OCI-LY1 (cell line): ENCODE measurements around the gene NTRK3.

Experiments used
- H2AFZ ChIP-seq: fragments of 200-600 bp; sonication (generic), shearing (Covaris generic); 2 replicates; pipeline ENCODE4 v1.6.0; 2014; ENCODE audit warnings: antibody characterized with exemption, mild to moderate bottlenecking, low read length
- H3F3A ChIP-seq: fragments of 200-600 bp; sonication (generic), shearing (Covaris generic); 2 replicates; pipeline ENCODE4 v1.6.0; 2014; ENCODE audit warnings: mild to moderate bottlenecking, antibody characterized with exemption, low read length, moderate library complexity; ENCODE audit not compliant: insufficient read depth
- H3K27ac ChIP-seq: fragments of 200-600 bp; sonication (generic); 2 replicates; pipeline ENCODE4 v1.5.1; 2014; ENCODE audit warnings: low read length, mixed run types, mild to moderate bottlenecking, low read depth; ENCODE audit not compliant: poor library complexity, severe bottlenecking
- H3K27me3 ChIP-seq: fragments of 200-600 bp; sonication (generic); 2 replicates; pipeline ENCODE4 v1.6.0; 2014; ENCODE audit warnings: antibody characterized with exemption, mild to moderate bottlenecking, low read length, moderate library complexity; ENCODE audit not compliant: insufficient read depth
- H3K36me3 ChIP-seq: fragments of 200-600 bp; sonication (generic); 2 replicates; pipeline ENCODE4 v1.6.1; 2014; ENCODE audit warnings: mild to moderate bottlenecking, antibody characterized with exemption, low read length, moderate library complexity, mixed read lengths; ENCODE audit not compliant: insufficient read depth
- H3K4me1 ChIP-seq: fragments of 200-600 bp; sonication (generic); 2 replicates; pipeline ENCODE4 v1.5.1; 2014; ENCODE audit warnings: mild to moderate bottlenecking, low read length, moderate library complexity; ENCODE audit not compliant: insufficient read depth, severe bottlenecking
- H3K4me2 ChIP-seq: fragments of 200-600 bp; sonication (generic), shearing (Covaris generic); 2 replicates; pipeline ENCODE4 v1.6.1; 2014; ENCODE audit warnings: low read length
- H3K4me3 ChIP-seq: fragments of 200-600 bp; sonication (generic); 2 replicates; pipeline ENCODE4 v1.5.1; 2014; ENCODE audit warnings: low read length, low read depth, mild to moderate bottlenecking, mixed read lengths; ENCODE audit not compliant: poor library complexity, severe bottlenecking
- H3K79me2 ChIP-seq: fragments of 200-600 bp; shearing (Covaris generic); 2 replicates; pipeline ENCODE4 v1.6.1; 2016; ENCODE audit warnings: mixed run types, low read length, mixed read lengths; ENCODE audit not compliant: insufficient read depth
- H3K9ac ChIP-seq: fragments of 200-600 bp; sonication (generic), shearing (Covaris generic); 2 replicates; pipeline ENCODE4 v1.6.1; 2014; ENCODE audit warnings: mild to moderate bottlenecking, low read length, mixed read lengths
- H3K9me2 ChIP-seq: fragments of 200-600 bp; sonication (generic), shearing (Covaris generic); 2 replicates; pipeline ENCODE4 v1.6.1; 2014; ENCODE audit warnings: low read depth, mild to moderate bottlenecking, low read length, mixed read lengths
- H3K9me3 ChIP-seq: fragments of 200-600 bp; shearing (Covaris generic); 2 replicates; pipeline ENCODE4 v1.6.1; 2014; ENCODE audit warnings: low read length, mixed read lengths
- H4K20me1 ChIP-seq: fragments of 200-600 bp; sonication (generic), shearing (Covaris generic); 2 replicates; pipeline ENCODE4 v1.6.0; 2016; ENCODE audit warnings: mild to moderate bottlenecking, low read length; ENCODE audit not compliant: insufficient read depth
- EZH2 ChIP-seq: fragments of 200-600 bp; sonication (generic), shearing (Covaris generic); IDR thresholded peaks from 2 replicates; pipeline ENCODE4 v1.8.0; 2017; ENCODE audit warnings: borderline replicate concordance, mixed run types, mild to moderate bottlenecking, antibody characterized with exemption, low read length, moderate library complexity, mixed read lengths
- TF ChIP-seq, protein P1 (sequence below): fragments of 200-600 bp; sonication (generic), shearing (Covaris generic); IDR thresholded peaks from 2 replicates; pipeline ENCODE4 v1.5.1; 2017; ENCODE audit warnings: mild to moderate bottlenecking, antibody characterized with exemption, low read length, moderate library complexity, mixed read lengths

The NTRK3 gene

GRCh38 chr15:88108991-88109390 lies 147.5 kb downstream of the NTRK3 start:
- no peaks in the 10 kb centered on the region for H3F3A ChIP-seq
- no peak for TF ChIP-seq EZH2
- TF ChIP-seq, protein P1, sequence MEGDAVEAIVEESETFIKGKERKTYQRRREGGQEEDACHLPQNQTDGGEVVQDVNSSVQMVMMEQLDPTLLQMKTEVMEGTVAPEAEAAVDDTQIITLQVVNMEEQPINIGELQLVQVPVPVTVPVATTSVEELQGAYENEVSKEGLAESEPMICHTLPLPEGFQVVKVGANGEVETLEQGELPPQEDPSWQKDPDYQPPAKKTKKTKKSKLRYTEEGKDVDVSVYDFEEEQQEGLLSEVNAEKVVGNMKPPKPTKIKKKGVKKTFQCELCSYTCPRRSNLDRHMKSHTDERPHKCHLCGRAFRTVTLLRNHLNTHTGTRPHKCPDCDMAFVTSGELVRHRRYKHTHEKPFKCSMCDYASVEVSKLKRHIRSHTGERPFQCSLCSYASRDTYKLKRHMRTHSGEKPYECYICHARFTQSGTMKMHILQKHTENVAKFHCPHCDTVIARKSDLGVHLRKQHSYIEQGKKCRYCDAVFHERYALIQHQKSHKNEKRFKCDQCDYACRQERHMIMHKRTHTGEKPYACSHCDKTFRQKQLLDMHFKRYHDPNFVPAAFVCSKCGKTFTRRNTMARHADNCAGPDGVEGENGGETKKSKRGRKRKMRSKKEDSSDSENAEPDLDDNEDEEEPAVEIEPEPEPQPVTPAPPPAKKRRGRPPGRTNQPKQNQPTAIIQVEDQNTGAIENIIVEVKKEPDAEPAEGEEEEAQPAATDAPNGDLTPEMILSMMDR = no peak
- no peak overlapping the region for H3K4me3 ChIP-seq

GRCh38 chr15:88108477-88108876 lies 148.1 kb downstream of the NTRK3 start:
- TF ChIP-seq EZH2 = no peak
- TF ChIP-seq, protein P1 = no peak
- no peaks in the 10 kb centered on the region for H4K20me1 ChIP-seq
- H3K79me2 ChIP-seq = no peaks in the 10 kb centered on the region
- H3K4me2 ChIP-seq = no peak overlapping the region
- no peaks in the 10 kb centered on the region for H3F3A ChIP-seq
- H3K9ac ChIP-seq = no peak overlapping the region
- H3K4me1 ChIP-seq = no peaks in the 10 kb centered on the region
- H3K36me3 ChIP-seq = no peaks in the 10 kb centered on the region
- no peaks in the 10 kb centered on the region for H3K9me2 ChIP-seq
- H3K9me3 ChIP-seq = no peaks in the 10 kb centered on the region
- H3K27me3 ChIP-seq = no peaks in the 10 kb centered on the region
- no peak overlapping the region for H3K27ac ChIP-seq
- H2AFZ ChIP-seq = no peak overlapping the region
- H3K4me3 ChIP-seq = no peak overlapping the region

More at GRCh38 chr15:88108991-88109390, 147.5 kb downstream of the NTRK3 start:
- Histone ChIP-seq H3K27ac (no peak overlapping the region), H3K4me1 (no peaks in the 10 kb centered on the region), H3K9ac (no peak overlapping the region), H2AFZ (no peak overlapping the region), H3K9me3 (no peaks in the 10 kb centered on the region), H3K4me2 (no peak overlapping the region), H3K79me2 (no peaks in the 10 kb centered on the region), H3K27me3 (no peaks in the 10 kb centered on the region), H4K20me1 (no peaks in the 10 kb centered on the region), H3K9me2 (no peaks in the 10 kb centered on the region), H3K36me3 (no peaks in the 10 kb centered on the region)

DNA sequence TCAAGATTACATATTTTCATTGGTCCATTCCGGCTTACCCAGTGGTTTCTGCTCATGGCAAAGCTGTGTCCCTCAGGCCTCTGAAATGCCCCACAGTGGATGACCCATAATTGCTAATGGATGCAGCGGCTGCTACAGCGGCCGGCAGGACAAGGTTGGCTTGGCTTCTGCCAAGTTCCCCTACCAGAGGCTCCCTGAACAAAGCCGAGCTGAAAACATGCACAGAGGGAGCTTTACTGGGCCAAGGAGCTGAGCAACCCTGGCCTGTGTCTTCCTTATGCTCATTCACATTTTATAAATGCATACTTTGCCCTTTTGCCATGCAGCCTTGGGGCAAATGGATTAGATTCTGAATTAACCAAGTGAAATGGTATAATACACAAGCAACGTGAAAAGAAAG lies 150.5 kb downstream of the NTRK3 start:
- Histone ChIP-seq H3K9ac (no peak overlapping the region), H3K27ac (no peak overlapping the region), H3K4me2 (no peak overlapping the region), H3K4me1 (no peaks in the 10 kb centered on the region), H4K20me1 (no peaks in the 10 kb centered on the region), H3F3A (no peaks in the 10 kb centered on the region), H3K27me3 (no peaks in the 10 kb centered on the region), H3K4me3 (no peak overlapping the region), H3K9me2 (no peaks in the 10 kb centered on the region), H3K9me3 (no peaks in the 10 kb centered on the region), H3K36me3 (no peaks in the 10 kb centered on the region), H2AFZ (no peak overlapping the region), H3K79me2 (no peaks in the 10 kb centered on the region)
- TF ChIP-seq EZH2 = no peak
- TF ChIP-seq, protein P1 = no peak
